WTC11 (cell line): ENCODE measurements around the gene ZDHHC14. TPM values are rescaled to one million over a fixed set of nuclear protein-coding genes. Genes with fewer than 3 reads are reported as not detected.

ENCODE experiments used
- ATAC-seq: fragments of 200-7000 bp; cut with Tn5 transposase; 2 replicates; pipeline ENCODE4 v1.10.0; 2021; ENCODE audit warnings: mild to moderate bottlenecking, moderate library complexity
- CTCF ChIA-PET: fragments of 300-600 bp; sonication (Branson Sonifier 250); formaldehyde crosslinking; loops from one replicate; lab custom pipeline; 2021; ENCODE audit warnings: antibody characterized with exemption; lab: Charles Lee
- POLR2A ChIA-PET: fragments of 350-600 bp; sonication (Branson Sonifier 250); formaldehyde crosslinking; loops from one replicate; lab custom pipeline; 2021; ENCODE audit warnings: antibody characterized with exemption; lab: Charles Lee
- DNase-seq: peaks from one replicate; pipeline ENCODE4 v3.0.0; 2021; ENCODE audit warnings: low spot score
- H3K27ac Mint-ChIP-seq: 2 replicates; pipeline ENCODE4 v1.8.0; 2021; ENCODE audit warnings: mixed read lengths
- H3K27me3 Mint-ChIP-seq: 2 replicates; pipeline ENCODE4 v1.8.0; 2021; ENCODE audit warnings: low read depth, mild to moderate bottlenecking, moderate library complexity, mixed read lengths
- H3K36me3 Mint-ChIP-seq: 2 replicates; pipeline ENCODE4 v1.8.0; 2021; ENCODE audit warnings: mixed read lengths
- H3K4me1 Mint-ChIP-seq: 2 replicates; pipeline ENCODE4 v1.8.0; 2022; ENCODE audit warnings: mixed read lengths
- H3K4me3 Mint-ChIP-seq: 2 replicates; pipeline ENCODE4 v1.8.0; 2021; ENCODE audit warnings: mild to moderate bottlenecking, moderate library complexity, mixed read lengths
- H3K9me3 Mint-ChIP-seq: 2 replicates; pipeline ENCODE4 v1.8.0; 2021; ENCODE audit warnings: mixed read lengths
- CBFB ChIP-seq: sonication (generic); formaldehyde crosslinking; IDR thresholded peaks from 2 replicates; pipeline ENCODE4 v1.8.1; 2022; ENCODE audit warnings: mild to moderate bottlenecking, low read depth, missing genetic modification reagents
- CTCF ChIP-seq: fragments of 200-600 bp; IDR thresholded peaks from 2 replicates; pipeline ENCODE4 v1.8.0; 2022; ENCODE audit warnings: antibody characterized with exemption
- EMX1 ChIP-seq: fragments of 250-450 bp; sonication (Bioruptor Pico); IDR thresholded peaks from 2 replicates; pipeline ENCODE4 v1.8.0; 2021; ENCODE audit warnings: mild to moderate bottlenecking
- FOXJ3 ChIP-seq: sonication (generic); formaldehyde crosslinking; IDR thresholded peaks from 2 replicates; pipeline ENCODE4 v1.9.0; 2021; ENCODE audit warnings: missing genetic modification reagents, mild to moderate bottlenecking, borderline replicate concordance
- FOXK1 ChIP-seq: sonication (generic); formaldehyde crosslinking; IDR thresholded peaks from 2 replicates; pipeline ENCODE4 v1.8.0; 2022; ENCODE audit warnings: mild to moderate bottlenecking, moderate library complexity, missing genetic modification reagents
- FOXP4 ChIP-seq: sonication (generic); formaldehyde crosslinking; IDR thresholded peaks from 2 replicates; pipeline ENCODE4 v1.8.0; 2022; ENCODE audit warnings: mild to moderate bottlenecking, missing genetic modification reagents
- GRHL2 ChIP-seq: fragments of 250-450 bp; sonication (Bioruptor Pico); IDR thresholded peaks from 2 replicates; pipeline ENCODE4 v1.8.0; 2022; ENCODE audit warnings: mild to moderate bottlenecking, moderate library complexity; ENCODE audit not compliant: insufficient replicate concordance, severe bottlenecking
- MXD4 ChIP-seq: fragments of 250-450 bp; sonication (Bioruptor Pico); IDR thresholded peaks from 2 replicates; pipeline ENCODE4 v1.8.0; 2021; ENCODE audit warnings: mild to moderate bottlenecking, moderate library complexity, borderline replicate concordance
- OVOL2 ChIP-seq: fragments of 250-450 bp; sonication (Bioruptor Pico); IDR thresholded peaks from 2 replicates; pipeline ENCODE4 v1.9.0; 2021; ENCODE audit warnings: mild to moderate bottlenecking, borderline replicate concordance
- RORB ChIP-seq: fragments of 250-450 bp; sonication (Bioruptor Pico); IDR thresholded peaks from 2 replicates; pipeline ENCODE4 v1.9.0; 2021; ENCODE audit warnings: mild to moderate bottlenecking
- SP1 ChIP-seq: sonication (generic); formaldehyde crosslinking; conservative IDR thresholded peaks from 2 replicates; pipeline ENCODE4 v1.8.1; 2022; ENCODE audit warnings: missing genetic modification reagents
- ZNF219 ChIP-seq: sonication (generic); formaldehyde crosslinking; IDR thresholded peaks from 2 replicates; pipeline ENCODE4 v1.8.0; 2023; ENCODE audit warnings: missing genetic modification reagents, mild to moderate bottlenecking, borderline replicate concordance
- ZNF281 ChIP-seq: sonication (generic); formaldehyde crosslinking; IDR thresholded peaks from 2 replicates; pipeline ENCODE4 v1.8.0; 2023; ENCODE audit warnings: mild to moderate bottlenecking, missing genetic modification reagents
- ZNF532 ChIP-seq: fragments of 250-450 bp; sonication (Bioruptor Pico); IDR thresholded peaks from 2 replicates; pipeline ENCODE4 v1.9.0; 2021; ENCODE audit warnings: mild to moderate bottlenecking, borderline replicate concordance
- total RNA-seq: library from RNA; stranded (reverse); gene quantifications from 3 replicates; pipeline ENCODE4 v1.2.3, GENCODE V29; 2021
- TF ChIP-seq, protein P1 (sequence below): sonication (generic); formaldehyde crosslinking; IDR thresholded peaks from 2 replicates; pipeline ENCODE4 v1.8.0; 2022; ENCODE audit warnings: mild to moderate bottlenecking, missing genetic modification reagents
- TF ChIP-seq, protein P2 (sequence below): sonication (generic); formaldehyde crosslinking; conservative IDR thresholded peaks from 2 replicates; pipeline ENCODE4 v1.8.1; 2022; ENCODE audit warnings: mild to moderate bottlenecking, missing genetic modification reagents

The ZDHHC14 gene
- total RNA-seq, 1 experiment from 2014 or later, result 6.6 TPM

DNA sequence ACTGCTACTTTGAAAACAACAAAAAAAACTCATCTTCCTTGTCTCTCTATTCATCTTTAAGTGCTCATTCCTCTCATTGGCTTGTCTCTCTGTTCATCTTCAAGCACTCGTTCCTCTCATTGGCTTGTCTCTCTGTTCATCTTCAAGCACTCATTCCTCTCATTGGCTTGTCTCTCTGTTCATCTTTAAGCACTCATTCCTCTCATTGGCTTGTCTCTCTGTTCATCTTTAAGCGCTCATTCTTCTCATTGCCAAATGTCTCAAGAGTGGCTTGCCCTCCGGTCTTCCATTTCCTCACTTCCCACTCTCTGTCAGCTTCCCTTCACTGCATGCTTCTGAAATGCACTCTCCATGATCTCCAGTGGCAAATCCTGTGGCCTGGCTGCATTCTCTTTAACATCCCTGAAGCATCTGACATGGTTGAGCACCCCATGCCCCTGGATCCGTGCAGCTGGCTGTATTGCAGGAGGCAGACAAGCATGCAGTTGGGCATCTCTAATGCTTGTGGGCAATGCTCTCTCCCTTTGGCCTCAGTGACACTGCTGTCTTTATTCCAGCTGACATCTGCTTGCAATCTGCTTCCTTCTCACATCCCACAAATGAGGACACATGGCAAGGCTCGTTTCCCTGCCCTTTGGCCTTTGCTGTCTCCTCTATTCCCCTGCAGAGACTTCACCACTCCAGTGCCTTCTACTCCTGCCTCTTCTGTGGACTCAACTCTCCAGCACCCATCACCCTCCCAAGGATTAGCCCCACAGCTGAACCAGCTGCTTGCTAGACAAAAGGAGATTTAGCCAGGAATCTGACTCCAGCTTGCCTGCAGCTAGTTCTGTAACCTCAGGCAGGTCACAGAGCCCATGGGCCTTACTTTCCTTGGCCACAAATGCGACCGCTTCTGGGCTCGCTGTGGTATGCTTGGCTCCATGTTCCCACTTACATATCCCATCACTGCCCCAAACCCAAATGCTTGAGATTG is 298.9 kb downstream of the ZDHHC14 start (continued):
- TF ChIP-seq, protein P1, sequence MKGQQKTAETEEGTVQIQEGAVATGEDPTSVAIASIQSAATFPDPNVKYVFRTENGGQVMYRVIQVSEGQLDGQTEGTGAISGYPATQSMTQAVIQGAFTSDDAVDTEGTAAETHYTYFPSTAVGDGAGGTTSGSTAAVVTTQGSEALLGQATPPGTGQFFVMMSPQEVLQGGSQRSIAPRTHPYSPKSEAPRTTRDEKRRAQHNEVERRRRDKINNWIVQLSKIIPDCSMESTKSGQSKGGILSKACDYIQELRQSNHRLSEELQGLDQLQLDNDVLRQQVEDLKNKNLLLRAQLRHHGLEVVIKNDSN (CRISPR knock-in tag), result no peak
- TF ChIP-seq SP1 (no peak), GRHL2 (CRISPR knock-in tag) (no peak)

DNA sequence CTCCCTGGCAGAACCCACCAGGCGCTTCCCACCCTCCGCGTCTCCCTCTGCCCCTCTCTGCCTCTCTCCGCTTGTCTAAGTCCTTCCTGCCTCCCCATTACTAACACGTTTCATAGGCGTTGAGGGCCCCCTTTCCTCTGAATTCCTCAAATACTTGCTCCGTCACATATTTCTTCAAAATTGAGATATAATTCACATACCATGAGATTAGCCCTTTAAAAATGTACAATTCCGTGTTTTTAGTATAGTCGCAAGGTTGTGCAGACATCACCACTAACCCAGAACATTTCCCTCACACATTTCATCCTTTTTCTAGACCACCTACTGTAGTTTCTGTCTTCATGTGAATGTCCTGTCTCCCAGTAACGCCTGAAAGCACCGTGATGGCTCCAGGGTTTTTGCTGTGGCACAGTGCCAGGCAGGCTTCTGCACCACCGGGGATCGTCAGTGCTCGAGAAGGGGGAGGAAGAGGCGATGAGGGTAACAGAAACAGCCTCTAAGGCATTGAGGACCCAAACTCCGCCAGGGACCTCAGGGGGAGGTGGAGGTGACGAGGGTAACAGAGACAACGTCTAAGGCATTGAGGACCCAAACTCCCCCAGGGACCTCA is 300.2 kb downstream of the ZDHHC14 start:
- ChIA-PET POLR2A (no interaction called here), CTCF (interaction anchor here (1.2 kb wide), 1 partner anchor 8 kb away, joined by 3 read pairs; no protein-coding TSS in a partner anchor)
- H3K9me3 Mint-ChIP-seq, result no peaks in the 10 kb centered on the region
- 0 out of 2 replicates have a peak, but pooled peaks cover 2% of the 10 kb centered on the region for H3K27me3 Mint-ChIP-seq
- no peaks in the 10 kb centered on the region for H3K36me3 Mint-ChIP-seq
- no peak overlapping the region for H3K4me3 Mint-ChIP-seq
- TF ChIP-seq CTCF (no peak), OVOL2 (CRISPR knock-in tag) (no peak), RORB (CRISPR knock-in tag) (no peak), MXD4 (no peak), EMX1 (CRISPR knock-in tag) (no peak)
- ATAC-seq (no peak), DNase-seq (no peak)
- H3K4me1 Mint-ChIP-seq, result no peaks in the 10 kb centered on the region
- H3K27ac Mint-ChIP-seq, result no peak overlapping the region

- Mint-ChIP-seq H3K27me3 (0 out of 2 replicates have a peak, but pooled peaks cover 2% of the 10 kb centered on the region), H3K4me3 (no peak overlapping the region), H3K27ac (no peak overlapping the region), H3K36me3 (no peaks in the 10 kb centered on the region), H3K4me1 (no peaks in the 10 kb centered on the region), H3K9me3 (no peaks in the 10 kb centered on the region)
- ATAC-seq (no peak), DNase-seq (no peak)
- POLR2A ChIA-PET, result no interaction called here
- CTCF ChIA-PET, result no interaction called here
- TF ChIP-seq ZNF281 (CRISPR knock-in tag) (no peak), CBFB (CRISPR knock-in tag) (no peak), ZNF532 (CRISPR knock-in tag) (no peak), FOXJ3 (CRISPR knock-in tag) (no peak), FOXK1 (CRISPR knock-in tag) (no peak), FOXP4 (CRISPR knock-in tag) (no peak), OVOL2 (CRISPR knock-in tag) (no peak), ZNF219 (CRISPR knock-in tag) (no peak)
- TF ChIP-seq, protein P2, sequence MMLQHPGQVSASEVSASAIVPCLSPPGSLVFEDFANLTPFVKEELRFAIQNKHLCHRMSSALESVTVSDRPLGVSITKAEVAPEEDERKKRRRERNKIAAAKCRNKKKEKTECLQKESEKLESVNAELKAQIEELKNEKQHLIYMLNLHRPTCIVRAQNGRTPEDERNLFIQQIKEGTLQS (CRISPR knock-in tag), result no peak
These were observed 302.0 kb downstream of the ZDHHC14 start for GRCh38 chr6:157682856-157683481.
